A549 (cell line): ENCODE results near the gene CALM1. TPM values are rescaled to one million over a fixed set of nuclear protein-coding genes. Genes with fewer than 3 reads are reported as not detected.
A peak's percentile ranks its signal among the peaks of the same experiment; 100 is the strongest.

Source experiments
- ATAC-seq, 2 experiments: fragments of 200-7000 bp in 1 of 2; fragments of >200 bp in 1 of 2; cut with Nextera tagmentation in 1 of 2; cut with Tn5 transposase in 1 of 2; 3 replicates each; pipeline versions ENCODE4 v1.8.0 to v1.9.1; 2018 to 2020; ENCODE audit warnings: mild to moderate bottlenecking in 1 of 2, moderate library complexity in 1 of 2
- CTCF ChIA-PET: fragments of 300-600 bp; sonication (Branson Sonifier 250); formaldehyde crosslinking; extraction: SDS; loops from one replicate; lab custom pipeline; 2021; ENCODE audit warnings: antibody characterized with exemption, inconsistent platforms; lab: Yijun Ruan, JAX
- POLR2A ChIA-PET: fragments of 350-600 bp; formaldehyde crosslinking; extraction: SDS; loops from one replicate; lab custom pipeline; 2021; ENCODE audit warnings: antibody characterized with exemption, inconsistent platforms; lab: Yijun Ruan, JAX
- DNase-seq, 2 experiments: peaks; one replicate each; pipeline versions ENCODE4 v3.0.0 to v3.0.0-alpha.2; 2011 to 2016; ENCODE audit warnings: low read depth in 1 of 2, low spot score in 1 of 2
- FAIRE-seq: peaks from 2 replicates; lab custom pipeline; 2011; peaks lifted over from hg19 to GRCh38; lab: Jason Lieb, UNC
- H3K27ac ChIP-seq, 2 experiments: fragments of >200 bp; sonication (Bioruptor Twin); formaldehyde crosslinking; 3 replicates each; pipeline ENCODE4 v1.5.1; 2016 to 2017
- H3K4me1 ChIP-seq: fragments of >200 bp; sonication (Bioruptor Twin); formaldehyde crosslinking; 3 replicates; pipeline ENCODE4 v1.6.1; 2016
- H3K4me2 ChIP-seq: fragments of >200 bp; sonication (Bioruptor Twin); formaldehyde crosslinking; 3 replicates; pipeline ENCODE4 v1.6.1; 2016
- H3K4me3 ChIP-seq: fragments of >200 bp; sonication (Bioruptor Twin); formaldehyde crosslinking; 3 replicates; pipeline ENCODE4 v1.5.1; 2016
- H3K9me3 ChIP-seq: fragments of >200 bp; sonication (Bioruptor Twin); formaldehyde crosslinking; 3 replicates; pipeline ENCODE4 v1.6.1; 2016
- CBX2 ChIP-seq: fragments of 200-600 bp; sonication (generic); IDR thresholded peaks from 2 replicates; pipeline ENCODE4 v1.6.1; 2016; ENCODE audit warnings: low read depth, mild to moderate bottlenecking, borderline replicate concordance
- CEBPB ChIP-seq, 2 experiments: fragments of >200 bp in 1 of 2; sonication (Bioruptor Twin) in 1 of 2; formaldehyde crosslinking in 1 of 2; IDR thresholded peaks; 2 replicates each; pipeline ENCODE4 v1.6.1; 2012 to 2016
- EHF ChIP-seq: fragments of 250-450 bp; sonication (Bioruptor Pico); IDR thresholded peaks from 2 replicates; pipeline ENCODE4 v1.5.0; 2020; ENCODE audit warnings: mild to moderate bottlenecking
- EHMT2 ChIP-seq: fragments of 200-600 bp; sonication (generic); IDR thresholded peaks from 2 replicates; pipeline ENCODE4 v1.6.1; 2016; ENCODE audit warnings: antibody characterized with exemption, low read depth, mild to moderate bottlenecking, moderate library complexity
- FOSB ChIP-seq: fragments of 250-450 bp; sonication (Bioruptor Pico); IDR thresholded peaks from 2 replicates; pipeline ENCODE4 v1.5.0; 2020; ENCODE audit warnings: mild to moderate bottlenecking, moderate library complexity
- FOSL2 ChIP-seq, 2 experiments: fragments of 450-650 bp in 1 of 2; fragments of >200 bp in 1 of 2; sonication (Bioruptor Twin) in 1 of 2; formaldehyde crosslinking; IDR thresholded peaks; 2 replicates each; pipeline versions ENCODE4 v1.5.0 to v1.6.1; 2016 to 2020; ENCODE audit warnings: mild to moderate bottlenecking in 1 of 2, moderate library complexity in 1 of 2
- GATA3 ChIP-seq: IDR thresholded peaks from 2 replicates; pipeline ENCODE4 v1.6.1; 2012; ENCODE audit warnings: borderline replicate concordance
- HOXB5 ChIP-seq: fragments of 250-450 bp; sonication (Bioruptor Pico); IDR thresholded peaks from 2 replicates; pipeline ENCODE4 v1.5.0; 2020; ENCODE audit warnings: mild to moderate bottlenecking, moderate library complexity
- MAFK ChIP-seq: fragments of 450-650 bp; IDR thresholded peaks from 2 replicates; pipeline ENCODE4 v1.6.1; 2014; ENCODE audit not compliant: partially characterized antibody
- MAZ ChIP-seq: fragments of 150-350 bp; IDR thresholded peaks from 2 replicates; pipeline ENCODE4 v1.6.1; 2014; ENCODE audit warnings: antibody characterized with exemption, low read depth, low read length, borderline replicate concordance
- MYC ChIP-seq: IDR thresholded peaks from 2 replicates; pipeline ENCODE4 v1.6.1; 2012; ENCODE audit warnings: mild to moderate bottlenecking, inconsistent platforms, low read length, improper control_type of control experiment, borderline replicate concordance
- NFE2L2 ChIP-seq: fragments of 150-350 bp; conservative IDR thresholded peaks from 2 replicates; pipeline ENCODE4 v1.6.1; 2014; ENCODE audit warnings: low read length
- NPAS2 ChIP-seq: fragments of 250-450 bp; sonication (Bioruptor Pico); IDR thresholded peaks from 2 replicates; pipeline ENCODE4 v1.8.0; 2022; ENCODE audit warnings: mild to moderate bottlenecking, moderate library complexity, borderline replicate concordance
- NR3C1 ChIP-seq: fragments of >200 bp; sonication (Bioruptor Twin); formaldehyde crosslinking; IDR thresholded peaks from 3 replicates; pipeline ENCODE4 v1.6.1; 2017
- RAD21 ChIP-seq, 2 experiments: fragments of >200 bp in 1 of 2; sonication (Bioruptor Twin) in 1 of 2; formaldehyde crosslinking in 1 of 2; IDR thresholded peaks in 1 of 2; conservative IDR thresholded peaks in 1 of 2; 2 replicates in 1 of 2; 3 replicates in 1 of 2; pipeline ENCODE4 v1.6.1; 2012 to 2018; ENCODE audit warnings: inconsistent platforms in 1 of 2
- RFX5 ChIP-seq: fragments of 450-650 bp; IDR thresholded peaks from 2 replicates; pipeline ENCODE4 v1.7.1; 2014; ENCODE audit warnings: antibody characterized with exemption, mild to moderate bottlenecking, moderate library complexity
- SREBF2 ChIP-seq: fragments of 450-650 bp; IDR thresholded peaks from 2 replicates; pipeline ENCODE4 v1.6.1; 2014; ENCODE audit warnings: mild to moderate bottlenecking, moderate library complexity
- ZFP36 ChIP-seq: fragments of 450-650 bp; IDR thresholded peaks from 2 replicates; pipeline ENCODE4 v1.6.1; 2014; ENCODE audit warnings: borderline replicate concordance; ENCODE audit not compliant: partially characterized antibody
- ZSCAN20 ChIP-seq: fragments of 250-450 bp; sonication (Bioruptor Pico); IDR thresholded peaks from 2 replicates; pipeline ENCODE4 v1.8.0; 2022; ENCODE audit warnings: mild to moderate bottlenecking, moderate library complexity
- WGBS: methylation state at CpG from one replicate; pipeline ENCODE4 v1.1.6; 2017; ENCODE audit errors: missing lambda C conversion rate; 5-methylcytosine and 5-hydroxymethylcytosine counted together
- polyA plus RNA-seq, 4 experiments: library from polyadenylated mRNA; depleted of rRNA in 3 of 4; stranded (reverse); fragments of >200 nt; fragmentation: RNase III in 1 of 4; extraction: RNeasy Plus Mini Kit Qiagen cat#74134 plus additional on column Dnase treatment in 1 of 4; gene quantifications; 2 replicates in 3 of 4; 3 replicates in 1 of 4; pipeline ENCODE4 v1.2.3, GENCODE V29; 2011 to 2017
- TF ChIP-seq, protein P1 (sequence below): fragments of 250-450 bp; sonication (Bioruptor Pico); IDR thresholded peaks from 2 replicates; pipeline ENCODE4 v1.5.0; 2020; ENCODE audit warnings: low read depth, mild to moderate bottlenecking, moderate library complexity
- TF ChIP-seq, protein P2 (sequence below): fragments of 250-450 bp; sonication (Bioruptor Pico); IDR thresholded peaks from 2 replicates; pipeline ENCODE4 v1.5.0; 2021; ENCODE audit warnings: mild to moderate bottlenecking, moderate library complexity, borderline replicate concordance
- TF ChIP-seq, protein P3 (sequence below): fragments of >200 bp; sonication (Bioruptor Twin); formaldehyde crosslinking; IDR thresholded peaks from 3 replicates; pipeline ENCODE4 v1.5.1; 2016
- TF ChIP-seq, protein P4 (sequence below): fragments of >200 bp; sonication (Bioruptor Twin); formaldehyde crosslinking; IDR thresholded peaks from 2 replicates; pipeline ENCODE4 v1.6.1; 2016

Gene CALM1
- polyA plus RNA-seq, 2 of the 4 experiments (the other 2 are of a cell fraction) = 374 to 451 TPM

DNA sequence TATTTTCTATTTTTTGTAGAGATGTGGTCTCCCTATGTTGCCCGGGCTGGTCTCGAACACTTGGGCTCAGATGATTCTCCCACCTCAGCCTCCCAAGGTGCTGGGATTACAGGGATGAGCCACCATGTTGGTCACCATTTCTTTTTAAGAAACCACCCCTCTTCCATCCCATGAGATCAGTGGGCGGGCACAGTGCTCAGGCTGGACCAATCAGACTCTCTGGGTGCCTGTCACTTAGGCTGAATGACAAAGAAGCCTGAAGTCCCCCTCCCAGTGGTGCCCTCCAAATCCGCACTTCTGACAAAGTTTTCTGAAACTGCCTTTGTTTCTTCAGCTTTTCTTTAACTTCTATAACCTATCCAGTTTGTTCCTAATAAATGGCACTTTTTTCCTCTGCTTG is 48.2 kb downstream of the CALM1 start:
- no peak for FAIRE-seq
- DNase-seq = no peak
- H3K4me3 ChIP-seq = no peak overlapping the region
- TF ChIP-seq CEBPB (IDR thresholded peaks at IDR 0.05) (no peak), NPAS2 (CRISPR knock-in tag) (no peak), EHF (CRISPR knock-in tag) (no peak), HOXB5 (CRISPR knock-in tag) (no peak), EHMT2 (no peak), ZSCAN20 (no peak)
- TF ChIP-seq, protein P1, sequence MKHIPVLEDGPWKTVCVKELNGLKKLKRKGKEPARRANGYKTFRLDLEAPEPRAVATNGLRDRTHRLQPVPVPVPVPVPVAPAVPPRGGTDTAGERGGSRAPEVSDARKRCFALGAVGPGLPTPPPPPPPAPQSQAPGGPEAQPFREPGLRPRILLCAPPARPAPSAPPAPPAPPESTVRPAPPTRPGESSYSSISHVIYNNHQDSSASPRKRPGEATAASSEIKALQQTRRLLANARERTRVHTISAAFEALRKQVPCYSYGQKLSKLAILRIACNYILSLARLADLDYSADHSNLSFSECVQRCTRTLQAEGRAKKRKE = no peak
- TF ChIP-seq, all 56 proteins: peak for 0
- 69% methylated on average over 4 of the region's 4 CpGs for WGBS
- ChIA-PET POLR2A (no interaction called here), CTCF (no interaction called here)
- Histone ChIP-seq H3K4me1 (no peaks in the 10 kb centered on the region), H3K4me2 (no peak overlapping the region), H3K9me3 (peaks cover 20% of the 10 kb centered on the region), H3K27ac (no peak overlapping the region)
- no peak for ATAC-seq

DNA sequence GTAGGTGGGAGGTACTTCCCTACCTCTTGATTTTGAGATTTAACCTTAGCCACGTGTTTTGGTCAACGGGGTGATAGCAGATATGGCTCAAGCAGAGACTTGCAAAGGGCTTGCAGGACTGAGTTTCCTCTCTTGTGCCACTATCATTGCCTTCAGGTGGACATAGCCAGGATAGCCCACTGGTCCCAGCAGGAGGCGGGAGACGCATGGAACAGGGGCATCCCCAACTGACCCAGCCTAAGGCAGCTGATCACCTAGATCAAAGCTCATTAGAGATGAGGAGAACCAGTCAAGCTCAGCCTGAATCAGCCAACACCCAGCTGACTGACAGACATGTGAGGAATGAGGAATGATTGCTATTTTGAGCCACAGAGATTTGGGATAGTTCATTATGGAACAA is 49.6 kb downstream of the CALM1 start:
- no peaks in the 10 kb centered on the region for H3K4me1 ChIP-seq
- H3K4me2 ChIP-seq = no peak overlapping the region
- H3K4me3 ChIP-seq = no peak overlapping the region
- WGBS = 0% methylated on average over 2 of the region's 4 CpGs
- ChIA-PET CTCF (no interaction called here), POLR2A (no interaction called here)
- H3K9me3 ChIP-seq = peaks cover 20% of the 10 kb centered on the region
- no peak overlapping the region for H3K27ac ChIP-seq
- no peak for TF ChIP-seq FOSL2 (IDR thresholded peaks at IDR 0.05)
- no peak for TF ChIP-seq FOSL2 (CRISPR knock-in tag; IDR thresholded peaks at IDR 0.05)
- TF ChIP-seq NFE2L2 = no peak
- TF ChIP-seq NR3C1 = no peak
- no peak for TF ChIP-seq GATA3
- FAIRE-seq = no peak
- ATAC-seq = no peak
- DNase-seq = no peak

DNA sequence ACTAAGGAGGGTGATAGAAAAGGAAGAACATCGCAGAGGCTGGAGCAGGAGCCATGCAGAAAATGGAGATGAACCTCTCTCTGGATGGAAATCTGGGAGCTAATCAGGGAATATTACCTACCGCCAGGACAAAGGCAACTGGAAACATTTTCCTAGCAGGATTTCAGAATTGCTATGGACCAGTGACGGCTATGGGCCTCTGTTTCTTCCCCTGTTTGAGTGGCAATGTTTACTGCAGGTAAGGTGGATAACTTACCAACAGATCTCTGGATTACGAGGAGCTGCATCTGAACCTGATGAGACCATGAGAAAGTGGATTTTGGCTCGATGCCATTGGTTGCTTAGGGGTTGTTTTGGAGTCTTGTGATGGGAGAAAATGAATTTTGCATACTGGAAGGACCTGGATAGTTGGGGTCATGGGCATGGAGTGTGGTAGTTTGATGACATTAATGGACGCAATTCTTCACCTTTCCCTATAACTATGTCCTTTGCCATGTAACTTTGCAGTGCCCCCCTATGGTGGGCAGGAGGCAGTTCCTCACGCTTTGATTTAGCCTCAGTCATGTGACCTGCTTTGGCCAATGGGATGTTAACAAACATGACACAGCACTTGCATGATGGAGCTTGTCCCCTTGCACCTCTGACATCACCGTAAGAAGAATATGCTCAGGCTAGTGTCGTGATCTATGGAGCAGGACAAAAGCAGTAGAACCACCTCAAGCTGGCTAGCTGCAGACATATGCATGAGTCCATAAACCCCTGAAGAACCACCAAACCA is 51.1 kb downstream of the CALM1 start:
- no peak overlapping the region for H3K27ac ChIP-seq
- no peaks in the 10 kb centered on the region for H3K4me1 ChIP-seq
- ChIA-PET POLR2A (no interaction called here), CTCF (interaction anchor here (0.7 kb wide), 1 partner anchor 21 kb away, joined by 3 read pairs; no protein-coding TSS in a partner anchor)
- TF ChIP-seq, protein P2, sequence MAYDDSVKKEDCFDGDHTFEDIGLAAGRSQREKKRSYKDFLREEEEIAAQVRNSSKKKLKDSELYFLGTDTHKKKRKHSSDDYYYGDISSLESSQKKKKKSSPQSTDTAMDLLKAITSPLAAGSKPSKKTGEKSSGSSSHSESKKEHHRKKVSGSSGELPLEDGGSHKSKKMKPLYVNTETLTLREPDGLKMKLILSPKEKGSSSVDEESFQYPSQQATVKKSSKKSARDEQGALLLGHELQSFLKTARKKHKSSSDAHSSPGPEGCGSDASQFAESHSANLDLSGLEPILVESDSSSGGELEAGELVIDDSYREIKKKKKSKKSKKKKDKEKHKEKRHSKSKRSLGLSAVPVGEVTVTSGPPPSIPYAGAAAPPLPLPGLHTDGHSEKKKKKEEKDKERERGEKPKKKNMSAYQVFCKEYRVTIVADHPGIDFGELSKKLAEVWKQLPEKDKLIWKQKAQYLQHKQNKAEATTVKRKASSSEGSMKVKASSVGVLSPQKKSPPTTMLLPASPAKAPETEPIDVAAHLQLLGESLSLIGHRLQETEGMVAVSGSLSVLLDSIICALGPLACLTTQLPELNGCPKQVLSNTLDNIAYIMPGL (CRISPR knock-in tag) = no peak
- no peak for TF ChIP-seq MYC
- TF ChIP-seq FOSB (CRISPR knock-in tag) = no peak
- WGBS = 54% methylated on average over 9 of the region's 9 CpGs
- FAIRE-seq (no peak), ATAC-seq (no peak), DNase-seq (peak in 1 of 2 experiments; percentile 21)
- no peak overlapping the region for H3K4me2 ChIP-seq
- no peak overlapping the region for H3K4me3 ChIP-seq
- peaks cover 20% of the 10 kb centered on the region for H3K9me3 ChIP-seq

DNA sequence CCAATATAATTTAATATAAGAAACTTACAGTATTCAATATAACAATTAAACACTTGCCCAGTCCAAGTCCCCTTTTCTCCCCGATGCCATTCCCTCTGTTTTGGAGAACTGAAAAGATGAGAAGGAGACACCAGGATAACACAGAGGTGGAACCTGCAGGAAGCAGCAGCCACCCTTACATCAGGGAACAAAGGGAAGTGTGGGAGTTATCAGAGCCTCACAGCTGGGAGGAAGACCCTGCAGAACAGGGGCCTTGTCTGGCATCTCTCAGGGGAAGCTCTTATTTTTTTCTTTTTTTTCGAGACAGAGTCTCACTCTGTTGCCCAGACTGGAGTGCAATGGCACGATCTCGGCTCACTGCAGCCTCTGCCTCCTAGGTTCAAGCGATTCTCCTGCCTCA is 52.6 kb downstream of the CALM1 start:
- Histone ChIP-seq H3K4me1 (no peaks in the 10 kb centered on the region), H3K4me2 (no peak overlapping the region), H3K27ac (no peak overlapping the region), H3K9me3 (peaks cover 20% of the 10 kb centered on the region), H3K4me3 (no peak overlapping the region)
- ATAC-seq (no peak), FAIRE-seq (no peak), DNase-seq (no peak)
- ChIA-PET POLR2A (no interaction called here), CTCF (no interaction called here)
- TF ChIP-seq SREBF2 = no peak
- TF ChIP-seq, protein P3, sequence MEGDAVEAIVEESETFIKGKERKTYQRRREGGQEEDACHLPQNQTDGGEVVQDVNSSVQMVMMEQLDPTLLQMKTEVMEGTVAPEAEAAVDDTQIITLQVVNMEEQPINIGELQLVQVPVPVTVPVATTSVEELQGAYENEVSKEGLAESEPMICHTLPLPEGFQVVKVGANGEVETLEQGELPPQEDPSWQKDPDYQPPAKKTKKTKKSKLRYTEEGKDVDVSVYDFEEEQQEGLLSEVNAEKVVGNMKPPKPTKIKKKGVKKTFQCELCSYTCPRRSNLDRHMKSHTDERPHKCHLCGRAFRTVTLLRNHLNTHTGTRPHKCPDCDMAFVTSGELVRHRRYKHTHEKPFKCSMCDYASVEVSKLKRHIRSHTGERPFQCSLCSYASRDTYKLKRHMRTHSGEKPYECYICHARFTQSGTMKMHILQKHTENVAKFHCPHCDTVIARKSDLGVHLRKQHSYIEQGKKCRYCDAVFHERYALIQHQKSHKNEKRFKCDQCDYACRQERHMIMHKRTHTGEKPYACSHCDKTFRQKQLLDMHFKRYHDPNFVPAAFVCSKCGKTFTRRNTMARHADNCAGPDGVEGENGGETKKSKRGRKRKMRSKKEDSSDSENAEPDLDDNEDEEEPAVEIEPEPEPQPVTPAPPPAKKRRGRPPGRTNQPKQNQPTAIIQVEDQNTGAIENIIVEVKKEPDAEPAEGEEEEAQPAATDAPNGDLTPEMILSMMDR = no peak
- TF ChIP-seq RFX5 = no peak
- TF ChIP-seq CEBPB (IDR thresholded peaks at IDR 0.05) = no peak
- TF ChIP-seq MAFK = no peak
- no peak for TF ChIP-seq RAD21 (conservative IDR thresholded peaks at IDR 0.05 in 1 of 2, IDR thresholded peaks at IDR 0.05 in 1 of 2)
- TF ChIP-seq NPAS2 (CRISPR knock-in tag) = no peak
- TF ChIP-seq, protein P4, sequence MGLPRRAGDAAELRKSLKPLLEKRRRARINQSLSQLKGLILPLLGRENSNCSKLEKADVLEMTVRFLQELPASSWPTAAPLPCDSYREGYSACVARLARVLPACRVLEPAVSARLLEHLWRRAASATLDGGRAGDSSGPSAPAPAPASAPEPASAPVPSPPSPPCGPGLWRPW = no peak
- no peak for TF ChIP-seq CBX2
- no peak for TF ChIP-seq MAZ
- TF ChIP-seq ZFP36 = no peak
- TF ChIP-seq MYC = no peak
- WGBS = 51% methylated on average over 5 of the region's 5 CpGs
